Glutamatergic neuron (in vitro differentiated cells): ENCODE measurements around the gene RAP1GAP2. TPM values are rescaled to one million over a fixed set of nuclear protein-coding genes. Genes with fewer than 3 reads are reported as not detected.

Experiments
- DNase-seq: peaks from one replicate; pipeline ENCODE4 v3.0.0; 2022
- H3K27ac Mint-ChIP-seq: one replicate; pipeline ENCODE4 v1.8.0; 2020; ENCODE audit warnings: mild to moderate bottlenecking, mixed read lengths, inconsistent platforms; ENCODE audit not compliant: unreplicated experiment
- H3K27me3 Mint-ChIP-seq: one replicate; pipeline ENCODE4 v1.8.0; 2020; ENCODE audit warnings: mild to moderate bottlenecking, moderate library complexity, mixed read lengths, inconsistent platforms; ENCODE audit not compliant: unreplicated experiment
- H3K36me3 Mint-ChIP-seq: one replicate; pipeline ENCODE4 v1.8.0; 2020; ENCODE audit warnings: mild to moderate bottlenecking, mixed read lengths, inconsistent platforms; ENCODE audit not compliant: unreplicated experiment
- H3K4me1 Mint-ChIP-seq: one replicate; pipeline ENCODE4 v1.8.0; 2020; ENCODE audit warnings: mild to moderate bottlenecking, low read depth, mixed read lengths, inconsistent platforms; ENCODE audit not compliant: unreplicated experiment
- H3K4me3 Mint-ChIP-seq: one replicate; pipeline ENCODE4 v1.8.0; 2020; ENCODE audit warnings: mild to moderate bottlenecking, mixed read lengths, inconsistent platforms; ENCODE audit not compliant: unreplicated experiment
- H3K9me3 Mint-ChIP-seq: one replicate; pipeline ENCODE4 v1.8.0; 2020; ENCODE audit warnings: mild to moderate bottlenecking, moderate library complexity, mixed read lengths, inconsistent platforms; ENCODE audit not compliant: unreplicated experiment
- total RNA-seq: library from RNA; stranded (reverse); fragmentation: NEBNext Ultra II Directional; extraction: Animal tissue kit (Norgen Biotek cat#: 25700); gene quantifications from one replicate; pipeline ENCODE4 v1.2.1, GENCODE V29; 2021; ENCODE audit not compliant: unreplicated experiment
- TF ChIP-seq, protein P1 (sequence below): fragments of 200-600 bp; sonication (generic); IDR thresholded peaks from one replicate; pipeline ENCODE4 v1.5.0; 2021; ENCODE audit not compliant: partially characterized antibody, unreplicated experiment

Gene RAP1GAP2
- total RNA-seq, 1 donor from 2014 or later = 86.0 TPM

DNA sequence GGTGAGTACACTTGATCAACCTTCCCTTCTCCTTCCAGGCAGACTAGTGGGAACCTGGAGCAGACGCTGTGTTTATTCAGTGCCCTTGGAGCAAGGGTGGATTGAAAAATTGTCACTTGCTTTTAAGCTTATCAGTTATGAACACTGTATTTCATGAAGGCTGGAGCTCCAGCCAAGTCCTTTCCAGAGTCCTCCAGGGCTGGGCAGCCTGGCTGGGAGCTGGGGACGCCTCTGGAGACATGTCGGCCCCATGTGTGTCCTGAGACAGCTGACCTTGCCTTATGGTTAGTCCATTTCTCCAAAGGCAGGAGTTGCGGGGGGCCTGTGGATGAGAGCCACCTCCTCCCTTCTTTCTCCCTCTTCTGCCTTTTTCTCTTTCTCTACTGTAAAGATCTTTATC lies 67.0 kb downstream of the RAP1GAP2 start:
- H3K4me3 Mint-ChIP-seq = peak overlapping the region; percentile 50
- no peak for DNase-seq
- TF ChIP-seq, protein P1, sequence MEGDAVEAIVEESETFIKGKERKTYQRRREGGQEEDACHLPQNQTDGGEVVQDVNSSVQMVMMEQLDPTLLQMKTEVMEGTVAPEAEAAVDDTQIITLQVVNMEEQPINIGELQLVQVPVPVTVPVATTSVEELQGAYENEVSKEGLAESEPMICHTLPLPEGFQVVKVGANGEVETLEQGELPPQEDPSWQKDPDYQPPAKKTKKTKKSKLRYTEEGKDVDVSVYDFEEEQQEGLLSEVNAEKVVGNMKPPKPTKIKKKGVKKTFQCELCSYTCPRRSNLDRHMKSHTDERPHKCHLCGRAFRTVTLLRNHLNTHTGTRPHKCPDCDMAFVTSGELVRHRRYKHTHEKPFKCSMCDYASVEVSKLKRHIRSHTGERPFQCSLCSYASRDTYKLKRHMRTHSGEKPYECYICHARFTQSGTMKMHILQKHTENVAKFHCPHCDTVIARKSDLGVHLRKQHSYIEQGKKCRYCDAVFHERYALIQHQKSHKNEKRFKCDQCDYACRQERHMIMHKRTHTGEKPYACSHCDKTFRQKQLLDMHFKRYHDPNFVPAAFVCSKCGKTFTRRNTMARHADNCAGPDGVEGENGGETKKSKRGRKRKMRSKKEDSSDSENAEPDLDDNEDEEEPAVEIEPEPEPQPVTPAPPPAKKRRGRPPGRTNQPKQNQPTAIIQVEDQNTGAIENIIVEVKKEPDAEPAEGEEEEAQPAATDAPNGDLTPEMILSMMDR = no peak
- H3K4me1 Mint-ChIP-seq = peaks cover 52% of the 10 kb centered on the region
- H3K27ac Mint-ChIP-seq = peak overlapping the region; percentile 76
- peaks cover 17% of the 10 kb centered on the region for H3K9me3 Mint-ChIP-seq
- no peaks in the 10 kb centered on the region for H3K36me3 Mint-ChIP-seq
- peaks cover 7% of the 10 kb centered on the region for H3K27me3 Mint-ChIP-seq

DNA sequence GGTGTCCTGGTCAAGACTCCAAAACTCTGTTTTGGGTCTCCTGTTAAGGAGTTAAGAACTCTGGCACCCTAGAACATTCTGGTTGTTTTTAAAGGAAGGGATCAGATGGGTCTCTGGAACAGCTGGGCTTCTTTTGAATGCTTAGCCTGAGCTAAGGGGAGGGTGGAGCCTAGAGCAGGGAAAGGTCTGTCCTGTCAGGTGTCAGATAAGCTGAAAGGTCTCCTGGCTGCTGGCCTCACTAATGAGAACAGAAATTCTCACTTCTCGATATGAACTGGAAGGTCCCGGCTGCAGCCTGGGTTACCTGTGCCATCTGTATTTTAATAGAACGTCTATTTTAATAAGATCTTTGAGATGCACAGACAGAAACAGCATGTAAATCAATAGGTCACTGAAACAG lies 69.0 kb downstream of the RAP1GAP2 start:
- TF ChIP-seq, protein P1 = no peak
- Mint-ChIP-seq H3K4me1 (peaks cover 57% of the 10 kb centered on the region), H3K36me3 (no peaks in the 10 kb centered on the region), H3K27ac (peak overlapping the region; percentile 60), H3K9me3 (peaks cover 10% of the 10 kb centered on the region), H3K27me3 (peaks cover 4% of the 10 kb centered on the region), H3K4me3 (peak overlapping the region; percentile 35)
- no peak for DNase-seq

DNA sequence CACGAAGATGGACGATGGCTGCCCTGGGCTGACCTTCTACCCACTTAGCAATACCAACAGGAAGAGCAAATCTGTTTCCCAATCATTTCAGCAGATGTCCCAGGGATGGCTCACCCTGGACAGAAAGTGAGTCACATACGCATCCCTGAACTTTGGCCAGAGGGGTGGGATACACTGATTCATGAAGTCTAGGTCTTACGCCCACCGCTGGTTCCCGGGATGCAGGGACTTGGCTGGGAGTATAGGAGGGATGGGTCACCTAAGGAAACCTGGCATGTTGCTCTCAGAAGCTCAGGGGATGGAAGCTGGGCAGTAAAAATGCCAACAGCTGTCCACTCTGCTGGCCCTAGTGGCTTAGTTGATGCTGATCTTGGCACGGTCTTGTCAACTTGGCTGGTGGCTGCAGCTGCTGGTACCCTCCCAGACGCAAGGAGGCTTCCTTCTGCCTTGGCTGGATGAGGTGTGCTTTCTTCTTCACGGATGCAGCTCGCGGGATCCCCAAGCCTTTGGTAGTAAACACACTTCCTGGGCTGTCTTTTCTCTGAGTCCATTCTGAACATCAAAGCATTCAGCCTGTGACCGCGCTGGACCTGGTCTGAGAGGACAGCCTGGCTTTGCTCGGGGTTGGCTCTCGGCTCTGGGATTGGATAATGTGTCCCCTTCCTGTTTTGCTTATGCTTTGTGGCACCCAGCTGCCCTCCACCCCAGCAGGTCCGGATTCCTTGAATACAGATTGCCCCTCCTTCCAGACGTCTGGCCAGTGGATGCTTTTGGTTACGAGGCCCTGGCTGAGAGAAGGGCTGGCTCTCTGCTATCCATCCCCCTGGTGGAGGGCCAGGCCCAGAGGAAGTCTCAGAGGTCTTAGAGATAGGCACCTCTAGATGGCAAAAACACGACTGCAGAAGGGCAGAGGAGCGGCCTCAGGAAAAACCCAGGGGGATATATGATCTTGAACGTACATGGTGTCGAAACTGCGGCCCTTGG lies 71.5 kb downstream of the RAP1GAP2 start:
- Mint-ChIP-seq H3K4me3 (no peak overlapping the region), H3K9me3 (peaks cover 8% of the 10 kb centered on the region), H3K36me3 (no peaks in the 10 kb centered on the region), H3K27ac (no peak overlapping the region), H3K4me1 (peaks cover 53% of the 10 kb centered on the region), H3K27me3 (no peaks in the 10 kb centered on the region)
- TF ChIP-seq, protein P1 = no peak
- peak; percentile 42 for DNase-seq

DNA sequence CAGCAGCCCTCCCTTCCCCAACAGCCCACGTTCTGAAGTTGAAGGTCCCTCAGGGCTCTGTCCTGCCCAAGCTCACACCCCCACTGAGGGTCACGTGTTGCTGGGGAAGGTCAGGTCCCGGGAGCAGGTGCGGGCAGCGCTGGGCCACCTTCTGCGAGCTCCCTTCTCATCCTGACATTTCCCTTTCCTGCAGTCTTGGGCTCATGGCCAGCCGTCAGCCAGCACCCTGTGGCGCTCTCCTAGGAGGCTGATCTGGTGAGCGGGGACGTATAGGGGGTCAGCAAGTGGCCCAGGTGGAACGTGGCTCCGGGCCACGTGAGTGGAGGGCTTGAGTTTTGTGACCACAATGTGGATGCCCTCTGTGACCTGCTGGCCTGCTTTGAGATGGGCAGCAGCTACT lies 73.4 kb downstream of the RAP1GAP2 start:
- Mint-ChIP-seq H3K36me3 (no peaks in the 10 kb centered on the region), H3K27me3 (no peaks in the 10 kb centered on the region), H3K4me1 (peaks cover 45% of the 10 kb centered on the region), H3K4me3 (peak overlapping the region; percentile 11), H3K9me3 (peaks cover 4% of the 10 kb centered on the region), H3K27ac (no peak overlapping the region)
- TF ChIP-seq, protein P1 = no peak
- DNase-seq = no peak

DNA sequence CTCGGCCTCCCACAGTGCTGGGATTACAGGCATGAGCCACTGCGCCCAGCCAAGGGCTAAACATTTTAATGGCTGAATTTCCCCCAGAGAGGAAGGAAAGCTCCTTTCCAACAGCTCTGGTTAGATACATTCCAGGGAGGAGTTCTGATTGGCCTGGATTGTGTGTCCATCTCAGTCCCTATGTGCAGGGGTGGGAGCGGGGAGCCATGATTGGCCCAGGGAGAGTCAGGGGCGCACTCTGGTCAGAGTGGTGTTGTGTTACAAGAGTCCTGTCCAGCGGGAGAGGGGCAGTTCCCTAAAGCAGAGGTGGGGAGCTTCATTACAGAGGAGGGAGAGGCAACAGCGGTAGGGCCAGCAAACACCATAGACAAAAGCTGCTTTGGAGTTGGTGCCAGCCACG lies 75.0 kb downstream of the RAP1GAP2 start:
- Mint-ChIP-seq H3K4me1 (peaks cover 32% of the 10 kb centered on the region), H3K9me3 (peaks cover 10% of the 10 kb centered on the region), H3K27me3 (no peaks in the 10 kb centered on the region), H3K36me3 (no peaks in the 10 kb centered on the region), H3K27ac (peak overlapping the region; percentile 62), H3K4me3 (no peak overlapping the region)
- DNase-seq = no peak
- TF ChIP-seq, protein P1 = no peak
